Measurements from ENCODE around the gene IPCEF1. TPM values are rescaled to one million over a fixed set of nuclear protein-coding genes. Genes with fewer than 3 reads are reported as not detected.

The IPCEF1 gene
- total and polyA plus RNA-seq, 2 donors (not counting 3 experiments of a cell fraction or from before 2014, with no cell fraction given), result 0.01 to 0.51 TPM

- FAIRE-seq (peak; percentile 57), DNase-seq (ENCODE audit: low read depth, low spot score) (peak; percentile 59)
- Histone ChIP-seq H3K27ac (ENCODE audit: insufficient read depth, low read depth, low read length) (no peak overlapping the region), H3K4me2 (ENCODE audit: insufficient read depth, low read length) (no peak overlapping the region), H3K79me2 (ENCODE audit: control insufficient read depth, insufficient read depth, low read length) (no peaks in the 10 kb centered on the region), H2AFZ (ENCODE audit: low read depth, low read length) (peak overlapping the region; percentile 58), H3K9me1 (replicated peaks; ENCODE audit: control insufficient read depth, extremely low read depth, insufficient read depth, low read length) (no peaks in the 10 kb centered on the region), H3K36me3 (ENCODE audit: control insufficient read depth in 2 of 2, extremely low read depth in 1 of 2, insufficient read depth in 2 of 2, low read length in 2 of 2) (no peaks in the 10 kb centered on the region), H3K27me3 (ENCODE audit: control insufficient read depth in 2 of 2, insufficient read depth in 2 of 2, low read length in 2 of 2) (no peaks in the 10 kb centered on the region), H3K9me3 (replicated peaks; ENCODE audit: control insufficient read depth, insufficient read depth, low read length) (no peaks in the 10 kb centered on the region), H3K4me3 (replicated peaks in 1 of 3; ENCODE audit: insufficient read depth in 1 of 3, low read depth in 1 of 3, low read length in 3 of 3) (no peak overlapping the region), H3K9ac (replicated peaks; ENCODE audit: extremely low read depth, insufficient read depth, low read length) (no peak overlapping the region), H3K4me1 (ENCODE audit: control insufficient read depth, extremely low read depth, insufficient read depth, low read length) (peaks cover 9% of the 10 kb centered on the region), H4K20me1 (replicated peaks; ENCODE audit: control insufficient read depth, extremely low read depth, insufficient read depth, low read length) (no peaks in the 10 kb centered on the region)
- ChIA-PET POLR2A (no interaction called here), CTCF (interaction anchor here (0.7 to 3.1 kb wide), 14 partner anchors 11 to 305 kb away, joined by 3 to 28 read pairs (median 4); no protein-coding TSS in a partner anchor)
- no TSS peak for BruUV-seq (replicated peaks)
- intact Hi-C loops (cut with micrococcal nuclease) (loop anchor here (1.0 to 5.0 kb wide), 2 partner anchors 93 to 216 kb away; no protein-coding TSS in a partner anchor), dilution Hi-C loops (cut with MboI; ENCODE audit: extremely low pct_ligation_motif_present, low sequenced_read_pairs) (no loop called here)
- peak; percentile 8 to 36 for TF ChIP-seq CTCF (IDR thresholded peaks at IDR 0.05; ENCODE audit: extremely low read depth in 1 of 2, insufficient read depth in 1 of 2, low read depth in 1 of 2, low read length in 2 of 2)
- TF ChIP-seq POLR2AphosphoS5 (IDR thresholded peaks at IDR 0.05; ENCODE audit: insufficient read depth, low read depth, low read length), result no peak
These were observed 13.9 kb upstream of the IPCEF1 start for GRCh38 chr6:154370545-154370944.

GRCh38 chr6:154367839-154368695 lies 11.5 kb upstream of the IPCEF1 start:
- no peaks in the 10 kb centered on the region for H4K20me1 ChIP-seq (replicated peaks; ENCODE audit: control insufficient read depth, extremely low read depth, insufficient read depth, low read length)
- no TSS peak for BruUV-seq (replicated peaks)
- intact Hi-C loops (cut with micrococcal nuclease), result no loop called here
- ChIA-PET CTCF (interaction anchor here (0.5 kb wide), 1 partner anchor 284 kb away, joined by 3 read pairs; no protein-coding TSS in a partner anchor), POLR2A (no interaction called here)
- peaks cover 9% of the 10 kb centered on the region for H3K4me1 ChIP-seq (ENCODE audit: control insufficient read depth, extremely low read depth, insufficient read depth, low read length)
- no peaks in the 10 kb centered on the region for H3K9me1 ChIP-seq (replicated peaks; ENCODE audit: control insufficient read depth, extremely low read depth, insufficient read depth, low read length)
- no peaks in the 10 kb centered on the region for H3K27me3 ChIP-seq (ENCODE audit: control insufficient read depth in 2 of 2, insufficient read depth in 2 of 2, low read length in 2 of 2)
- no peak overlapping the region for H2AFZ ChIP-seq (ENCODE audit: low read depth, low read length)
- no peak overlapping the region for H3K4me2 ChIP-seq (ENCODE audit: insufficient read depth, low read length)
- TF ChIP-seq JUN (IDR thresholded peaks at IDR 0.05; ENCODE audit: borderline replicate concordance, insufficient read depth, insufficient read length, low read depth), result no peak
- no peak for TF ChIP-seq FOS (IDR thresholded peaks at IDR 0.05; ENCODE audit: borderline replicate concordance, insufficient read depth, low read length)
- no peak for TF ChIP-seq POLR2AphosphoS5 (IDR thresholded peaks at IDR 0.05; ENCODE audit: insufficient read depth, low read depth, low read length)
- TF ChIP-seq MAX (IDR thresholded peaks at IDR 0.05; ENCODE audit: insufficient read depth, insufficient read length), result no peak
- TF ChIP-seq POLR2A (IDR thresholded peaks at IDR 0.05; ENCODE audit: low read depth, low read length), result no peak
- TF ChIP-seq CTCF (IDR thresholded peaks at IDR 0.05; ENCODE audit: extremely low read depth in 1 of 2, insufficient read depth in 1 of 2, low read depth in 1 of 2, low read length in 2 of 2), result no peak
- no peak for TF ChIP-seq EZH2 (IDR thresholded peaks at IDR 0.05; ENCODE audit: borderline replicate concordance, low read depth, low read length, severe bottlenecking)
- no peak for TF ChIP-seq MYC (IDR thresholded peaks at IDR 0.05; ENCODE audit: low read depth, low read length)
- TF ChIP-seq GATA2 (IDR thresholded peaks at IDR 0.05; ENCODE audit: insufficient read depth, insufficient read length, low read depth, low read length), result no peak
- FAIRE-seq, result no peak
- no peak for DNase-seq (ENCODE audit: low read depth, low spot score)
- H3K9me3 ChIP-seq (replicated peaks; ENCODE audit: control insufficient read depth, insufficient read depth, low read length), result no peaks in the 10 kb centered on the region
- H3K9ac ChIP-seq (replicated peaks; ENCODE audit: extremely low read depth, insufficient read depth, low read length), result no peak overlapping the region
- dilution Hi-C loops (cut with MboI; ENCODE audit: extremely low pct_ligation_motif_present, low sequenced_read_pairs), result no loop called here
- H3K79me2 ChIP-seq (ENCODE audit: control insufficient read depth, insufficient read depth, low read length), result no peaks in the 10 kb centered on the region
- H3K4me3 ChIP-seq (replicated peaks in 1 of 3; ENCODE audit: insufficient read depth in 1 of 3, low read depth in 1 of 3, low read length in 3 of 3), result no peak overlapping the region
- no peak overlapping the region for H3K27ac ChIP-seq (ENCODE audit: insufficient read depth, low read depth, low read length)
- no peaks in the 10 kb centered on the region for H3K36me3 ChIP-seq (ENCODE audit: control insufficient read depth in 2 of 2, extremely low read depth in 1 of 2, insufficient read depth in 2 of 2, low read length in 2 of 2)
